OCI-M2 (cell line): ENCODE results near the gene PLIN3.
"Not testable (repeated sequence)": the region's sequence is repeated elsewhere in the genome, so short reads cannot be mapped to it uniquely, and the experiment has no call there.

Experiments
- DNase-seq: peaks from one replicate; lab custom pipeline; 2025; ENCODE audit not compliant: unreplicated experiment; lab: John Stamatoyannopoulos, UW

The PLIN3 gene

GRCh38 chr19:4892962-4893361 is 25.5 kb upstream of the PLIN3 start:
- not testable (repeated sequence) for DNase-seq

GRCh38 chr19:4891066-4891465 is 23.6 kb upstream of the PLIN3 start:
- DNase-seq, result no peak

- DNase-seq, result no peak
Measured at GRCh38 chr19:4889034-4889815, 21.8 kb upstream of the PLIN3 start.

- DNase-seq, result not testable (repeated sequence)
Measured at GRCh38 chr19:4887803-4888202, 20.3 kb upstream of the PLIN3 start.

GRCh38 chr19:4884993-4885392 is 17.5 kb upstream of the PLIN3 start:
- DNase-seq, result not testable (repeated sequence)

- DNase-seq, result not testable (repeated sequence)
Measured at GRCh38 chr19:4882874-4883273, 15.4 kb upstream of the PLIN3 start.

- DNase-seq, result no peak
Measured at GRCh38 chr19:4879041-4879440, 11.6 kb upstream of the PLIN3 start.

- no peak for DNase-seq
Measured at GRCh38 chr19:4878491-4878968, 11.1 kb upstream of the PLIN3 start.

GRCh38 chr19:4877753-4878490 is 10.5 kb upstream of the PLIN3 start:
- DNase-seq, result no peak

GRCh38 chr19:4873930-4874329 is 6.5 kb upstream of the PLIN3 start:
- DNase-seq, result no peak

GRCh38 chr19:4871711-4872110 is 4.2 kb upstream of the PLIN3 start:
- DNase-seq, result no peak

GRCh38 chr19:4870025-4870700 is 2.7 kb upstream of the PLIN3 start:
- DNase-seq, result peak; percentile 13

- DNase-seq, result no peak
Measured at GRCh38 chr19:4868286-4868834, 893 bp upstream of the PLIN3 start.

- DNase-seq, result no peak
Measured at GRCh38 chr19:4866595-4867424, 657 bp downstream of the PLIN3 start.

GRCh38 chr19:4861147-4861546 is 6.3 kb downstream of the PLIN3 start:
- no peak for DNase-seq

GRCh38 chr19:4859697-4860096 is 7.8 kb downstream of the PLIN3 start:
- no peak for DNase-seq

- not testable (repeated sequence) for DNase-seq
Measured at GRCh38 chr19:4856468-4856867, 11.0 kb downstream of the PLIN3 start.

- DNase-seq, result not testable (repeated sequence)
Measured at GRCh38 chr19:4853506-4853905, 14.0 kb downstream of the PLIN3 start.

GRCh38 chr19:4852484-4852883 is 15.0 kb downstream of the PLIN3 start:
- no peak for DNase-seq

GRCh38 chr19:4851551-4852290 is 15.7 kb downstream of the PLIN3 start:
- no peak for DNase-seq
